ENCODE results near the gene CCDC12. TPM values are rescaled to one million over a fixed set of nuclear protein-coding genes. Genes with fewer than 3 reads are reported as not detected.

Gene CCDC12
- total and polyA plus RNA-seq, 11 donors = 27.1 to 120 (median 34.4) TPM

DNA sequence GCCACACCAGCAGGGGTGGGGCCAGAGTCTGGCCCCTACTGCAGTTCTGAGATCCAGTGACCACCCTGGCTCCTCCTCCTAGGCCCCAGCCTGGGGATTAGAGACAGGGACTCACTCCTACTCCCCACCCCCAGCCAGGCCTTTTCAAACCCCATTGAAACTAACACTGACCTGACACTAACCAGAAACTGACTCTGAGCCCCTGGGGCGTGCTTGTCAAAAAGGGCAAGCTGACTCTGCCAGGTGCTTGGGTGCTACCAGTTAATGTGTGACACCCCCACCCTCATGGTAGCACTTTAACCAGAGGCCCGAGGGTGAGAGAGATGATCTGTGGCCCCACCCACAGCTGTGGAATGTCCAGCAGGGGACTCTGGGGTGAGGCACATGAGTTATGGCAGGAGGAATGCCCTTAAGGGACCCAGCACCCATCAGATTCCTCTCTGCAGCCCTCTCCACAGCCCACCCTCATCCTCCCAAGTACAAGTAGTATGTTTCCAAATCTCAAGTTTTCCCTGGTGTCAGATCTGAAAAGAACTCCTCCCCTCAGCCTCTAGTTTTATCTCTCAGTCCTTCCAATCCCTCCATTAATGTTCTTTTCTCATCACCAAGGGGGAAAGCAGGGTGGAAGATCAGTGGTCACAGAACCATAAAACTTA, 97.6 kb downstream of the CCDC12 start:
- Histone ChIP-seq H3K4me1 (peaks cover 0 to 58% (median 27%) of the 10 kb centered on the region in 12 donors), H3K27ac (peak overlapping the region in 1 of 12 donors; percentile 37)
- WGBS, 4 donors = 45 to 56% (median 53%) methylated on average over 2 of the region's 2 CpGs

DNA sequence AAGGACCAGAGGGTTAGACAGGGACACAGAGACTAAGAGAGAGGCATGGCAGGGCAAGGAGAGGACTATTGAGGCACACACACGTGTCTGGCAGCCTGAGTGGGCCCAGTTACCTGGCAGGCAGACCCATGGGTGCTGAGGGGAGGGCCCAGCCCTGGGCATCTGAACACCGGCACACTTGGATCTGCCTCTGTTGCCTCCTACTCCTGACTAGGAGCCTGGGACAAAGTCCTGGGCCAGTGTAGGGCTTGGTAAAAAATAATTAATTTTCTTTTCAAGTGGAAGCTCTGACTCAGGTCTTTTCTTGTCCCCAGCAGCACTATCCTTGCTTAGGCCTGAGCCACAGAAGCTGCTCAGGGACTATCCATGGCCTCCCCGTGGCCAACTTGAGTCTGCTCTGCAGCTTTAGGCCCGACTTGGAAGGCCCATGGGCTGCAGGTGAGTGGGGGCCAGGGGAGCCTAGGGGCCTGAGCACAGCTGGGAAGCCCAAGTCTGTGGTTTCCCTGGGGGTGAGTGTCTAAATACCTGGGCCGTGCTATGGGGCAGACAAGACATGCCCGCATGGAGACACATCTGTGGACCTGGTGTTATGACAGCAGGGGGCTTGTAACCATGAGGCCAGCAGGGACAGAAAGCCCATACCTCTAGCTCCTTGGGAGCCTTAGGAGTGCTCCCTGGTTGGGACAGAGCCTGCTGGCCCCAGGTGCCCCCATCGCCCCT, 99.0 kb downstream of the CCDC12 start, which contains the start of gene PTH1R:
TSS of gene PTH1R (plus strand) at position 316 of the 720 bp plus-strand sequence. CDS start 5,839 bp downstream, outside the sequence.
- WGBS, 4 donors = 82 to 89% (median 86%) methylated on average over 5 to 7 of the region's 7 CpGs
- DNase-seq (no peak), ATAC-seq (no peak)
- Histone ChIP-seq H3K27ac (peak within 1 kb of the TSS in 1 of 12 donors; percentile 37), H3K4me3 (no peak within 1 kb of the TSS), H3K27me3 (peaks cover 0 to 26% (median 8%) of the 10 kb centered on the region in 9 donors), H3K36me3 (no peaks in the 10 kb centered on the region), H3K9me3 (no peaks in the 10 kb centered on the region), H3K4me1 (peaks cover 0 to 66% (median 32%) of the 10 kb centered on the region in 12 donors)
- TF ChIP-seq, protein P1, sequence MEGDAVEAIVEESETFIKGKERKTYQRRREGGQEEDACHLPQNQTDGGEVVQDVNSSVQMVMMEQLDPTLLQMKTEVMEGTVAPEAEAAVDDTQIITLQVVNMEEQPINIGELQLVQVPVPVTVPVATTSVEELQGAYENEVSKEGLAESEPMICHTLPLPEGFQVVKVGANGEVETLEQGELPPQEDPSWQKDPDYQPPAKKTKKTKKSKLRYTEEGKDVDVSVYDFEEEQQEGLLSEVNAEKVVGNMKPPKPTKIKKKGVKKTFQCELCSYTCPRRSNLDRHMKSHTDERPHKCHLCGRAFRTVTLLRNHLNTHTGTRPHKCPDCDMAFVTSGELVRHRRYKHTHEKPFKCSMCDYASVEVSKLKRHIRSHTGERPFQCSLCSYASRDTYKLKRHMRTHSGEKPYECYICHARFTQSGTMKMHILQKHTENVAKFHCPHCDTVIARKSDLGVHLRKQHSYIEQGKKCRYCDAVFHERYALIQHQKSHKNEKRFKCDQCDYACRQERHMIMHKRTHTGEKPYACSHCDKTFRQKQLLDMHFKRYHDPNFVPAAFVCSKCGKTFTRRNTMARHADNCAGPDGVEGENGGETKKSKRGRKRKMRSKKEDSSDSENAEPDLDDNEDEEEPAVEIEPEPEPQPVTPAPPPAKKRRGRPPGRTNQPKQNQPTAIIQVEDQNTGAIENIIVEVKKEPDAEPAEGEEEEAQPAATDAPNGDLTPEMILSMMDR (IDR thresholded peaks at IDR 0.05) = no peak
- no peak for TF ChIP-seq POLR2A (IDR thresholded peaks at IDR 0.05)
- intact Hi-C loops (cut with DNase I) = no loop called here

More for the DNA sequence above, 97.6 kb downstream of the CCDC12 start:
- DNase-seq (no peak), ATAC-seq (peak in 1 of 4 donors; percentile 2)
- intact Hi-C loops (cut with DNase I) = no loop called here
- Histone ChIP-seq H3K36me3 (no peaks in the 10 kb centered on the region), H3K4me3 (no peak overlapping the region), H3K27me3 (peaks cover 0 to 37% (median 9%) of the 10 kb centered on the region in 9 donors), H3K9me3 (no peaks in the 10 kb centered on the region)
- no peak for TF ChIP-seq POLR2A (IDR thresholded peaks at IDR 0.05)

DNA sequence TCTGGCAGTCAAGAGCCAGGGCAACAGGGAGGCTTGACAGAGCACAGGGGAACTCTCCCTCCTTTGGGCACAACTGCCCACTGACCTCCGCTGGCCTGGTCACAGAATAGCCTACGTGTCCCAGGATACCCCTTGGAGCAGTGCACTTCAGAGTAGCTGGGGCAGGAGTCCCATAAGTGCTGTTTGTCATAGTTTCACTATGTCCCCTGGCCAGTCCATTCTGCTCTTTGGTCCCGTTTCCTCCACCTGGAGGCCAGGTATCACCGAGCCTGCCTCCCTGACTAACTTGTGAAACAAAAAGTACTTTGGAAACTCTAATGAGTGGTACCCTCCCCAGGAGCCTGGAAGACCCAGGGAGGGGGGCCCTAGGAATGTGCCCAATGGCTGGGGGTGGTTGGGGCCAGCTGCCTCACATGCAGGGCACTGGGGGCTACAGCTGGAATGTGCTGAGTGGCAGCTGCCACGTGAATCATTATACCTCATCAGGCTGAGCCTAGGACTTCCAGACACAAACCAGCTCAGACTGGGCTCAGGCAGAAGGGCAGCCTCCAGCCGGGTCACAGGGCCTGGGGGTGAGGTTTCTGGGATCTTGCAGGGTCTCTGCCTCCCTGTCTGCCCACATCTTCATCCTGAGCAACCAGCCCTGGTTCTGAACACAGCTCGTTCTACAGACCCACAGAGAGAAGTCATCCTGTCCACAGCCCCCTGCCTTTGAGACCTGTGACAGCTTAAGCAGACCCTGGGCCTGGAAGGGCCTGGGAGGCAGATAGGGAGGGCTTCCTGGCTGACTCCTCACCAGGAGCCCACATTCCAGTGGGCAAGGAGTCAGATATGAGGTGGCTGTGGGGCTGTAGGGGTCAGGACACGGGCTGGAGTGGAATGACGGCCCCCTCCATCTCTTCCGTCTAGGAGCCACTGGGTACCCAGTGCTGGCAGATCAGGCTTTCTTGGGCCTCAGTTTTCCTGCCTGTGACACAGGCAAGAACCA, 99.9 kb downstream of the CCDC12 start:
- Histone ChIP-seq H3K4me3 (no peak overlapping the region), H3K9me3 (no peaks in the 10 kb centered on the region), H3K4me1 (peaks cover 0 to 71% (median 33%) of the 10 kb centered on the region in 12 donors), H3K27ac (no peak overlapping the region), H3K36me3 (no peaks in the 10 kb centered on the region), H3K27me3 (peaks cover 0 to 16% (median 2%) of the 10 kb centered on the region in 9 donors)
- WGBS, 4 donors = 85 to 91% (median 89%) methylated on average over 7 to 10 of the region's 10 CpGs
- intact Hi-C loops (cut with DNase I) = no loop called here
- no peak for ATAC-seq
- TF ChIP-seq POLR2A (IDR thresholded peaks at IDR 0.05) = no peak
- TF ChIP-seq, protein P1 (IDR thresholded peaks at IDR 0.05) = no peak
- DNase-seq = no peak

DNA sequence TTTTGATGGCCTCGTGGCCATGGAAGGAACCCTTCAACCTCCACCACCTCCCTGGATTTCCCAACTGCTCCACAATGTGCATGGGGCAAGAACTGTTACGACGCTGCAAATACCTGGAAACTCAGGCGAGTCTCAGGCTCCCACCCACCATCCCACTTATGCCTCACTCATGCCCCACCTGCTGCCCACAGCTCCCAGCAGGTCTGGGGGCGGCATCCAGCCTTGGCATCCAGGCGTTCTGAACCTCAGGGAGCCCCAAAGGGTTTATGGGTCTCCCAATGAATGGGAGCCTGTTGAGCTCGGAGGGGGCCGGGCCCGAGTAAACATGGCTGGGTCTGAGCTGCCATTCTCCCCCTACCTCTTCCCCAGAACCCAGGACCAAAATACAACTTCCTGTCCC, 101.0 kb downstream of the CCDC12 start:
- Histone ChIP-seq H3K4me3 (no peak overlapping the region), H3K27me3 (peaks cover 0 to 7% (median 0%) of the 10 kb centered on the region in 9 donors), H3K36me3 (no peaks in the 10 kb centered on the region), H3K9me3 (no peaks in the 10 kb centered on the region), H3K4me1 (peaks cover 0 to 74% (median 39%) of the 10 kb centered on the region in 12 donors), H3K27ac (no peak overlapping the region)
- no peak for ATAC-seq
- no peak for TF ChIP-seq POLR2A (IDR thresholded peaks at IDR 0.05)
- TF ChIP-seq, protein P1 (IDR thresholded peaks at IDR 0.05) = no peak
- DNase-seq = no peak
- intact Hi-C loops (cut with DNase I) = no loop called here
- WGBS, 4 donors = 93 to 98% (median 97%) methylated on average over 8 to 9 of the region's 9 CpGs
